ENCODE data around the gene PPP1R36.

- no peak for TF ChIP-seq CTCF (IDR thresholded peaks at IDR 0.05)
- TF ChIP-seq POLR2A (IDR thresholded peaks at IDR 0.05): no peak
Measured at GRCh38 chr14:64612021-64612380, 62.2 kb downstream of the PPP1R36 start.

Data from tibial nerve (tissue), 3 donors.